NCI-H82 (cell line): Measurements from ENCODE around the gene MKKS.
A peak's percentile ranks its signal among the peaks of the same experiment; 100 is the strongest.

Source experiments
- DNase-seq: peaks from one replicate; lab custom pipeline; 2025; lab: John Stamatoyannopoulos, UW

Gene MKKS

DNA sequence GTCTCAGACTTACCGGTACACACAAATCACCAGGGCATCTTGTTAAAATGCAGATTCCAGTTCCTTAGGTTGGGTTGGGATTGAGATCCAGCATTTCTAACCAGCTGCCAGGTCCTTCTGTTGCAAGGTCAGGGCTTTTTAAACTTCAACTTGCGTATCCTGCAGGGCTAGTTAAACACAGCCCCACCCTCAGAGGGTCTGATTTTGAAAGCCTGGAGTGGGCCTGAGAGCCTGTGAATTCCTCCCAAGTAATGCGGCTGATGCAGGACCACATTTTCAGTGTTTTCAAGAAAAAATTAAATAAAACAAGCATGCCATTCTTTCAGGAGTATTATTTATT lies 65.3 kb downstream of the MKKS start:
- no peak for DNase-seq

- DNase-seq: no peak
Measured at GRCh38 chr20:10367943-10368701, 65.9 kb downstream of the MKKS start.

- DNase-seq: no peak
Measured at GRCh38 chr20:10367693-10367942, 66.4 kb downstream of the MKKS start.

DNA sequence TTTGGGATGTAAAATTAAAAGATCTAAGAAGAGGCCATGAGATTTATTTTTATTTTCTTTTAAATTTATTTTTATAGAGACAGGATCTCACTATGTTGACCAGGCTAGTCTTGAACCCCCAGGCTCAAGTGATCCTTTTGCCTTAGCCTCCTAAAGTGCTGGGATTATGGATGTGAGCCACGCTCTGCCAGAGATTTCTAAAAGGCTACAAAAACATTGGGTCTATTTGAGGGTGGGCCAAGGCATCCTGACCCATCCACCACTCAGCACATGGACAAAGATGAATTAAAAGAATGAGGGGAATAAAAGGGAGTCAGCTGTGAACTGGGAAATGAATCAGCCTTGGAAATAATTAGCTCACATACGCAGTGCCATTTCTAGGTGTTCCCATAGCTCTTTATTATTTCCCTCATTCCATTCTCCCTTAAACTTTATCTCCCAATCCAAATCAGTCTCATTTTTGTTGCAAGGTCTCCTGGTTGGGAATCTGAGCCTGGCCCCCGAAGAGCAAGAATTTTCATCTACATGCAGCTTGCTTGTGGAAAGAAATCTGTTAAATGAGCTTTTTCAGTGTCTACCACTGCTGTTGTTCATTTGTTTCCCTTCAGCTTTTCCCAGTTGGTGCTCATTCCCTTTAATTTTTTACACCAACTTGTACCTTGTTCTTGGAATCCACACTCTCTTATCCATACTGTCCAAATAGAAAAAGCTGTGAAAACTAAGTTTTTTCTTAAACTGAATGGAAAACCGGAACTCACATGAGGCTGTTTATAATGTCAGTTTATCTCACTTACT lies 66.9 kb downstream of the MKKS start:
- no peak for DNase-seq

DNA sequence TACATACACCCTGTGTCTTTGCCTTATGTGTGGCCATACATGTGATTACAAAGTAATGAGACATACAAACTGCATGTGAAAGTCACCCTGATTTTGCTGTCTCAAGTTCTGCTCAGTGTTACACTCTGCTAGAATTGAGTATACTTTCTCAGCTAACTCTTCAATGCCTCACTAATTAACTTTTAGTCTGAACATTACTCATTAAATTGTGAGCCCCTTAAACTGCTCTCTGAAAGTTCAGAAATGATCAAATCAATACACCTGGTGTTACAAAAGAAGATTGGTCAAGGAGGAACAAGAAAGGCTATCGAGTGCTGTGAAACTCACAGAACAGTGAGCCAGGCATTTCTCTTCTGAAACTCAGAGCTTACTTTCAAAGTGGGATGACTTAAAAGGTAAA lies 71.3 kb downstream of the MKKS start:
- no peak for DNase-seq

GRCh38 chr20:10360878-10361277 lies 73.1 kb downstream of the MKKS start:
- no peak for DNase-seq

- no peak for DNase-seq
Measured at GRCh38 chr20:10359621-10360040, 74.4 kb downstream of the MKKS start.

GRCh38 chr20:10357974-10358373 lies 76.0 kb downstream of the MKKS start:
- peak; percentile 6 for DNase-seq

GRCh38 chr20:10357061-10357708 lies 76.8 kb downstream of the MKKS start:
- no peak for DNase-seq

GRCh38 chr20:10356628-10357027 lies 77.4 kb downstream of the MKKS start:
- DNase-seq: no peak

DNA sequence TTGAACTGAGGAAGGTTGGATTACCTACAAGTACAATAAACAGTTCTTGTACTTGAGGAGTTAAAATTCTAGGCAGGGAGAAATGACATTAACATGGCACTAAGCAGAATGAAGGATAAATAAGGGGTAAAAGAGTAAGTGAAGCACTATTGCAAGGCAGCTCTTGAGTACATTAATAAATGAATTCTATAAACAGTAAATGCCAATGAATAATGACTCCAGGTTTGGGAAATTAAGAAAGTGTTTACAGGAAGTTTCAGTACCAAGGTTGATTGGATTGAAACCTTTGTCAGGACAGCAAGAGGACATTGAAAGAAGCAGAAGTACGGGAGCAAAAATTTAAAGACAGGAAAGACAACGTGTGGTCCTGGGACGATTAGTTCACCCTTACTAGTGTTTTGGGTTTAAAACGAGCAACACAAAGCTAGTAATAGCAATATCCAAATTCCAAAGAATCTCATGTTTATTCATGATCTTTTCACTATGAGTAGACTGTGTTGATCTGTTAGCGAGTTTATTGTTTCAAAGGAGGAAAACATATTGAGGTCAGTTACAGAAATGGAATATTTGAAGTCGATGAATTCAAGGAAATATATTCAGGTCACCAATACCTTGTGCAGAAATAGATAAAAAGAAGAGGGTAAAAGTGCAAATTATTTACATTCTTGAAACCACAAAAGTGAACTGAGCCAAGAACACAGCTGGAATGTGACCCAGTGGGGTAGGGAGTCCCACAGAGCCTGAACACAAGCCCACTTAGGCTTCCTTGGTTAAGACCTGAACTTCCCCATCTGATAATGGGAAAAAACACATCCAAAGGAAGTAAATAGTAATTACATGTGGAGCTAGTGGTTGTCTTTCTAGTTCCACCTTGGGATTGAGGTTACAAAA lies 80.8 kb downstream of the MKKS start:
- no peak for DNase-seq
